ENCODE data around the gene CEP83. TPM values are rescaled to one million over a fixed set of nuclear protein-coding genes. Genes with fewer than 3 reads are reported as not detected.

Gene CEP83
- total RNA-seq, 2 donors from 2014 or later: 6.8 to 26.5 TPM

GRCh38 chr12:94289461-94290312 is 170.0 kb downstream of the CEP83 start:
- H3K27me3 ChIP-seq (replicated peaks; ENCODE audit: insufficient read depth): no peaks in the 10 kb centered on the region
- no peaks in the 10 kb centered on the region for H3K9me3 ChIP-seq
- no peaks in the 10 kb centered on the region for H3K4me1 ChIP-seq (replicated peaks)
- H3K27ac ChIP-seq: peak overlapping the region; percentile 28 to 36
- no peak overlapping the region for H3K4me3 ChIP-seq
- DNase-seq (ENCODE audit: low spot score): no peak
- 26% methylated on average over 13 of the region's 13 CpGs for WGBS
- H3K36me3 ChIP-seq: no peaks in the 10 kb centered on the region
- TF ChIP-seq POLR2A (IDR thresholded peaks at IDR 0.05) (no peak), POLR2AphosphoS5 (IDR thresholded peaks at IDR 0.05) (no peak), CTCF (IDR thresholded peaks at IDR 0.05) (no peak)
- intact Hi-C loops (cut with DNase I): no loop called here

- H3K27me3 ChIP-seq (replicated peaks; ENCODE audit: insufficient read depth): no peaks in the 10 kb centered on the region
- no peak for DNase-seq (ENCODE audit: low spot score)
- no peak overlapping the region for H3K27ac ChIP-seq
- no peaks in the 10 kb centered on the region for H3K36me3 ChIP-seq
- WGBS: 76% methylated on average over 10 of the region's 10 CpGs
- intact Hi-C loops (cut with DNase I): no loop called here
- TF ChIP-seq POLR2AphosphoS5 (IDR thresholded peaks at IDR 0.05): no peak
- no peak overlapping the region for H3K4me3 ChIP-seq
- H3K9me3 ChIP-seq: no peaks in the 10 kb centered on the region
- H3K4me1 ChIP-seq (replicated peaks): no peaks in the 10 kb centered on the region
These were observed 172.4 kb downstream of the CEP83 start for GRCh38 chr12:94287245-94287628.

- intact Hi-C loops (cut with DNase I): no loop called here
These were observed 173.0 kb downstream of the CEP83 start for GRCh38 chr12:94286583-94287244.

DNA sequence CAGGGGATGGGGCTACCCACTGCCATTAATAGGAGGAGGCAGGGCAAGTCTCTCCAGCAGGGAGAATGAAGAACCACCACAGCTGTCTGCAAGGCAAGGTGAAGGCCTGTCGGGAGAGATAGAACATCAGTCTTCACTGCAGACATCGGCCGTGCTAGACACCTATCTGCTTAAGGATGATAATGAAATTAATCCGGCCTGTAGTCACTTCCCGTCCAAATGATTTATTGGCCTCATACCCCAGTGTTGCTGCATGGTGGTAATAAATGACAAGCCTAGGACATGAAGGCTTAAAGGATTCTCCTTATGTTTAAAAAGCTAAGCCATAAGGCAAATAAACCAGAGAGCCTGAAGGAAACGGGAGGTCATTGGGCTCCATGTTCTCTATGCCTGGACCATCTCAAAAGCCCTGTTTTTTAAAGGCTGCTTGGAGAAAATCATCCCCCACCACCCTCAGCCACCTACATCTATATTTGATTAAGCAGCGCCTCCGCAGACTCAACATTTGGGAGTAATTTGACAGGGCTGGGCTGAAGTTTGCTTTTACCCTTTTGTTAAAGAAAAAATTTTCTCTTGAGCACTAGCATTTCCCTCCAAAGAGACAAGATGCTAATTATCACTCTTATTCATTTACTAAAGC is 173.6 kb downstream of the CEP83 start:
- Histone ChIP-seq H3K4me1 (replicated peaks) (no peaks in the 10 kb centered on the region), H3K27ac (no peak overlapping the region), H3K4me3 (no peak overlapping the region), H3K9me3 (no peaks in the 10 kb centered on the region), H3K27me3 (replicated peaks; ENCODE audit: insufficient read depth) (no peaks in the 10 kb centered on the region), H3K36me3 (no peaks in the 10 kb centered on the region)
- DNase-seq (ENCODE audit: low spot score): no peak
- intact Hi-C loops (cut with DNase I): no loop called here
- TF ChIP-seq POLR2AphosphoS5 (IDR thresholded peaks at IDR 0.05) (no peak), POLR2A (IDR thresholded peaks at IDR 0.05) (no peak), CTCF (IDR thresholded peaks at IDR 0.05) (no peak)
- whole genome bisulfite sequencing: 64% methylated on average over 8 of the region's 8 CpGs

More at GRCh38 chr12:94286583-94287244, 173.0 kb downstream of the CEP83 start:
- Histone ChIP-seq H3K9me3 (no peaks in the 10 kb centered on the region), H3K4me3 (no peak overlapping the region), H3K27ac (no peak overlapping the region), H3K4me1 (replicated peaks) (no peaks in the 10 kb centered on the region), H3K36me3 (no peaks in the 10 kb centered on the region), H3K27me3 (replicated peaks; ENCODE audit: insufficient read depth) (no peaks in the 10 kb centered on the region)
- TF ChIP-seq CTCF (IDR thresholded peaks at IDR 0.05) (no peak), POLR2A (IDR thresholded peaks at IDR 0.05) (no peak), POLR2AphosphoS5 (IDR thresholded peaks at IDR 0.05) (no peak)
- 51% methylated on average over 4 of the region's 4 CpGs for WGBS
- no peak for DNase-seq (ENCODE audit: low spot score)

- no peak overlapping the region for H3K27ac ChIP-seq
- TF ChIP-seq CTCF (IDR thresholded peaks at IDR 0.05) (no peak), POLR2A (IDR thresholded peaks at IDR 0.05) (no peak), POLR2AphosphoS5 (IDR thresholded peaks at IDR 0.05) (no peak)
- no peak overlapping the region for H3K4me3 ChIP-seq
- H3K36me3 ChIP-seq: no peaks in the 10 kb centered on the region
- no peaks in the 10 kb centered on the region for H3K9me3 ChIP-seq
- intact Hi-C loops (cut with DNase I): no loop called here
- no peak for DNase-seq (ENCODE audit: low spot score)
- WGBS: 62% methylated on average over 2 of the region's 2 CpGs
- H3K27me3 ChIP-seq (replicated peaks; ENCODE audit: insufficient read depth): no peaks in the 10 kb centered on the region
- H3K4me1 ChIP-seq (replicated peaks): no peaks in the 10 kb centered on the region
These were observed 174.8 kb downstream of the CEP83 start for GRCh38 chr12:94284859-94285258.

Measured in prostate gland (tissue), 2 donors.